Hematopoietic multipotent progenitor cell treated with erythropoietin and hydrocortisone succinate and interleukin-3 and kit ligand, for 4 days (in vitro differentiated cells): ENCODE results near the gene STX18.
A peak's percentile ranks its signal among the peaks of the same experiment; 100 is the strongest.
"Not testable (repeated sequence)": the region's sequence is repeated elsewhere in the genome, so short reads cannot be mapped to it uniquely, and the experiment has no call there.

ENCODE experiments used
- DNase-seq: peaks from one replicate; pipeline ENCODE4 v3.0.0-alpha.2; 2015

The STX18 gene

GRCh38 chr4:4552042-4552441 lies 10.2 kb upstream of the STX18 start:
- DNase-seq = not testable (repeated sequence)

- DNase-seq = not testable (repeated sequence)
Observed at GRCh38 chr4:4550161-4550560, 8.3 kb upstream of the STX18 start.

- no peak for DNase-seq
Observed at GRCh38 chr4:4549534-4549933, 7.7 kb upstream of the STX18 start.

DNA sequence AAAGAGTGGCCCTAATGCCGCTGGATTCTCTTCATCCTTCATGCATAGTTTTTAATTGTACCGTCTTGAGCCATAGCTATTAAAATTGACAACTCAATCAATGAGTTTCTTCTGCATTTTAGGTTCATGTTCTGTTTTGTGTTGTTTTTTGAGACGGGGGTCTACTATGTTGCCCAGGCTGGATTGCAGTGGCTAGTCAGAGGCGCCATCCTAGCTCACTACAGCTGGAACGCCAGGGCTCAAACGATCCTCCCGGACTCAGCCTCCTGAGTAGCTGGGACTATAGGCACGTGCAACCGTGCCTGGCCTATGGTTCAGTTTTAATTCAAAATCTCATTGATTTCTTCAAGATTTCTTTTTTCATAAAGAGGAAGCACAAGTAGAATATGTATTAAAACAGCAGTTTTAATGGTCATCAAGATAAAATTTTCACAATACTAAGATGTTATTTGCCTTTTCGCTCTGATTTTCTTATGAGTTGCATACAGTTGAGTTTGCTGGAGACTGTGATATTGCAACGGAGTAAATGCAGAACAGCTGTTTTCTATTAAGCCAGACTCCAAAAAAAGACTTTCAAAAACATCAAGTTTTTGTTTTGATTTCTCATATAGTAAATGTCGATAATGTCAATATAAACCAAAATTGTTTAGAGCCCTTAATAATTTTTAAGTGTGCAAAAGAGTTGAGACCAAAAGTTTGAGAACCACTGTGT lies 1.1 kb upstream of the STX18 start:
- no peak for DNase-seq

DNA sequence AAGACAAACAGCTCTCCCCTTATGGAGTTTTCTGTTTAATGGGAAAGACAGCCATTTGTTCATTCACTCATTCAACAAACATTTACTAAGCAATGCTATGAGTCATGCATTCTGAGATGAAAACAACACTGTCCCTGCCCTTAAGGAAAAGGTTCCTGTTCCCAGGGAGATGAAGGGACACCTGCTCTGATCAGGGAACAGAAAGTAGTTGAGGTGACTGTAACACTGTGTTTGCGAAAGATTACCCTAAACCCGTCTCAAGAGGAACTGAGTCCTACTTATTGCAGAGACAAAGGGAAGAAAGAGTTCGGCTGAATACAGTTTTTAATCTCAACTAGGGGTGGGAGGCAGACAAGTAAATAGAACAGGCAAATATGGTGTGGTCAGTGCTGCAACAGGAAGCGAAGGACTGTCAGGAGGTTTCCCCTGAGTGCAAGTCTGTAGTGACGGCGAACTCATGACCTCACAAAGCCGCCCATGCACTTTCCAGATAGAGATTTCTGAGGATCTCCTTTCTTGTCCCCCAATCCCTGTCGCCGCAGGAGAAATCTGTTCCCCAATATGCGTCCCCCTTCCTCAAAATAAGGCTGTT lies 712 bp downstream of the STX18 start:
- DNase-seq = peak; percentile 70

GRCh38 chr4:4539481-4539880 lies 2.4 kb downstream of the STX18 start:
- DNase-seq = no peak

GRCh38 chr4:4535590-4535989 lies 6.3 kb downstream of the STX18 start:
- DNase-seq = no peak

- no peak for DNase-seq
Observed at GRCh38 chr4:4534515-4535145, 7.2 kb downstream of the STX18 start.

DNA sequence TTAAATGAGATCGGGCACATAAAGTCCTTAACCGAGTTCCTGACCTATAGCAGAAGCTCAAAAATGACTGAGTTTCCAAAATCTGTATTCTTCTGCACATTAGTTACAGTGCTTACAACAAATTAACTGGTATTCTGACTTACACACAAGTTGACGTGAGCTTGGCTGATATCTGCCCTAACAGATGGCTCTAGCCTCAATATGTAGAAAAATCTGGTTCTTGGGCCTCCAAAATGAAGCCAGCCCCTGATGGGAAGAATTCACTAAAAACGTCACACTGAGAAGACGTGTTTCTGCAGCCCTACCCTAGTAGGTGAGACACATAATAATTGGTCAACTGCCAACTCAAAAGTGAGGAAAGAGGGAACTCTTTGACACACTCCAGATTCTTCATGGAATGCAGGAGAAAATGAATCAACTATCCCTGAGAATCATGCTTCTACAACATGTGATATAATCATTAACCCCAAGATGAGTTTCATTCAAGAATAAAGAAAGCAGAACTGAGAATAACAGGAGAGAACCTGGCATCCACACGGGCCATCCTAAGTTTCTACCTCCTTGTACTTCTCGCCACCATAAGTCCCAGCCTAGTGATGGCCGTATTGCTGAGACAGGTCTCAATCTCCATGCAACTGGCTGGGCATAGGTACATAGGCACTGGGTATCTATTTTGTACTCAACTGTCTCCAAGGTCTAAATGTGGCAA lies 8.2 kb downstream of the STX18 start:
- DNase-seq = no peak

DNA sequence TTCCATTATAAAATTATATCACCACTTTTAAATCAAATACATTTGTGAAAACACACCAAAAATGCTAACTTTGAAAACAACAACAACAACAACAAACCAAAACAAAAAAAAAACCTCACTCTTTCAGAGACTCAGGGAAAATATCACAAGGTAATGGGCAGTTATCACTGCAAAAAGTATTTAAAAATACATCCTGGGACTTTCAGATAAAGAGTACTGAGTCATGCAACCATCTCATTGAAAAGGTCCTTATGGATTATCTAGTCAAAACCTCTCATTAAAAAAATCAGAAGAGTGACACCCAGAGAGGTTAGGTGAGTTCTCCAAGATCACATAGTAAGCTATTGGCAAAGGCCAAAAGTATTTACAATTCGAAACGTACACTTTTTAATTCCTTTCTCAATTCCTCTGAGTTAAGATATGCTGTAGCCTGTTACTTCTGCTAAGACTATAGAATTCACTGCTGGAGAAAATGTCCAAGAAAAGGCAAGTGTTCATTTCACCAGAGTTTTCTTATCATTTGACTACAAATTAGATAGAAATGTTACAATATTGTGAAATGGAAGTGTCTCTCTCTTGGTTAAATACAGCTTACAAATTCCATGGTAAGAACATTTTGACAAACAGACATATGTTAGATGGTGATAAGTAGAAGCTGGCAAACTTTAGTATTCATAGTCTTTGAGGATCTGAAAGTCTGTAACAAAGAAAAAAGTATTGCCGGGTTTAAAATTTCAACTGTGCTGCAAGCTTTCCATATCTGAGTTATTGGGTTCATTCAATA lies 9.3 kb downstream of the STX18 start:
- DNase-seq = peak; percentile 50

- DNase-seq = no peak
Observed at GRCh38 chr4:4529392-4529791, 12.5 kb downstream of the STX18 start.

- DNase-seq = no peak
Observed at GRCh38 chr4:4526401-4526800, 15.4 kb downstream of the STX18 start.

- DNase-seq = peak; percentile 45
Observed at GRCh38 chr4:4524364-4524763, 17.5 kb downstream of the STX18 start.

DNA sequence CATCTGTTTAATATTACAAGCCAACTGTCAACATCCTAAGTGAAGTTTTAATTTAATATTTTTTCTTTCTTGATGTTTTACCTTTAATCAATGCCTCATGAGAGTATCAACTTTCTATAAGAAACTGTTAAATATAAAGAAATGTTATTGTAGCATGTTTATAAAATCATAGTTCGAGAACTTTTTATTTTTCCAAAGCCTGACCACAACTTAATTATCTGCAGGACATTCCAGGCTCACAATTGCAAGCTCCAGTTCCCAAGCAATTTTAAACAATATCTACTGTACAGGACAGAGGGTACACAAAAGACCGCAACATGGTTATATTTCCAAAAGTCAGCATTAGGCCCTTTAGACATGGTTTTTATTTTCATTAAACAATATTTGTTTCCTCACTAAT lies 20.1 kb downstream of the STX18 start:
- no peak for DNase-seq

- DNase-seq = no peak
Observed at GRCh38 chr4:4521136-4521535, 20.7 kb downstream of the STX18 start.

DNA sequence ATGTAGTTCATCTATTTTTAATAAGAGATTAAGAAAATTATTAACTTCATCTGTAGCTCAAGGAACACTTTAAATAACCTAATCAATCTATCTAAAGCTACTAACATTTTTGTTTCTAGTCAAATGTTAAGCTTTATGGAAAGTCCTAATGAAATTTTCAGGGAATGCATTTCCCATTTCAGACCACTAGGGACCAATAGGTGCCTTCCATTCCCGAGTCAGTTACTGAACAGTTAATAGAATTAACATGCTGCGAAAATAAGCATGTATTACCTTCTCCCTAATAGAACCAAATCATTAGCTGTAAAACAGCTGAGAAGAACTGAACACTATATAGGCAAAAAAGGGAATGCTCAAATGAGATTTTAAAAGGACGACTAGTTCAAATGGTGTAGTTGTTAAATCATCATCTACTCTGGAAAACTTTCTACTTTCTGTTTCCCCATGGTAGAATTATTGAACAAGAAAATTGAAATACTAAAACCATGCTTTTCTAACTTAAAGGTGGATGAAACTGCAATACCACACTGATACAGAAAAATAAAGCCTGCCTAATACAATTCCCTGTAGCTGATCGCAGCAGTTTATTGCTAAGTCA lies 22.5 kb downstream of the STX18 start:
- DNase-seq = peak; percentile 19

GRCh38 chr4:4518747-4519146 lies 23.1 kb downstream of the STX18 start:
- no peak for DNase-seq

GRCh38 chr4:4514786-4515185 lies 27.1 kb downstream of the STX18 start:
- DNase-seq = no peak

DNA sequence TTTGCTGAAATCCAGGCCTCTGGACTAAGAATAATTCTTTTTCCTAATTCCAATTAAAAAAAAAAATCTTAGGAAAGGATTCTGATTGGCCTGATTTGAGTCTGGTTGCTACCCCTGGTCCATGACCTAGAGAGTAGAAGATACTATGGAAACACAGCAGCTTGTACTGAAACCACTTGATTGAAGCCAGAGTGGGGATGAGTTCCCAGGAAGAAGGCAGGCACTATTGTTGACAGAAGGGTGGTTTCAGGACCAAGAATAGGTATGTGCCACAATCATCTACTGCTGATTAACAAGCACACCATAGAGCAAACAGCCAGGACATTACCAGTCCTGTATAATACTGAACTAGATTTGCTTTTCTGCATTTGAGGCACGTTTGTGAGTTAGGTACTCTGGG lies 29.6 kb downstream of the STX18 start:
- DNase-seq = no peak

GRCh38 chr4:4510641-4511040 lies 31.2 kb downstream of the STX18 start:
- DNase-seq = not testable (repeated sequence)

GRCh38 chr4:4509521-4509920 lies 32.3 kb downstream of the STX18 start:
- no peak for DNase-seq

DNA sequence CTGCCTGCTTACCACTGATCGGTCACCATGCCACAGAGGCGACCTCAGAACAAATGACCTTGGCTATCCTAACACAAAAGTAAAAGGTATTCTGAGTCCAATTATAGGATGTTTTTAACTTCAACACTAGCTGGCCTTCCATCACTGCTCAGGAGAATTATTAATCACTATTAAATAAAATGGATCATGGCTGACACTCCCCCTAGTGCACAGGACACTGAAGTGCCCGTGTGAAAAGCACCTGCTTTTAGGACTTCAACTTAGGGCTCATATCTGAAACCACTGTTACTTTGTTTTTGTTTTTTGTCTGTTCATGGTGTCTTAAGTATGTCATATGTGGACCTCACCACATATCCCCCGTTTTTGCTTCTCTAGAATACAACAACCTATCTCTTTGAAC lies 33.9 kb downstream of the STX18 start:
- peak; percentile 23 for DNase-seq

DNA sequence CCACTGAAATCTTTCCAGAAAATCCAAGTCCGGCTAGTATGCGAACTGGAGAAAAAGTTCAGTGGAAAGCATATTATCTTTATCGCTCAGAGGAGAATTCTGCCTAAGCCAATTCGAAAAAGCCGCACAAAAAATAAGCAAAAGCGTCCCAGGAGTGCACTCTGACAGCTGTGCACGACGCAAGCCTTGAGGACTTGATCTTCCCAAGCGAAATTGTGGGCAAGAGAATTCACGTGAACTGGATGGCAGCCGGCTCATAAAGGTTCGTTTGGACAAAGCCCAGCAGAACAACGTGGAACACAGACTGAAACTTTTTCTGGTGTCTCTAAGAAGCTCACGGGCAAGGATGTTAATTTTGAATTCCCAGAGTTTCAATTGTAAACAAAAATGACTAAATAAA lies 34.4 kb downstream of the STX18 start:
- no peak for DNase-seq
